IMR-90 (cell line): ENCODE results near the gene MGLL. TPM values are rescaled to one million over a fixed set of nuclear protein-coding genes. Genes with fewer than 3 reads are reported as not detected.

Experiments used
- ATAC-seq: fragments of 200-7000 bp; cut with Tn5 transposase; 2 replicates; pipeline ENCODE4 v1.9.1; 2020; ENCODE audit warnings: low read depth, mild to moderate bottlenecking, moderate library complexity
- BruUV-seq: library from RNA; stranded (reverse); fragments of 400-500 nt; replicated peaks from 2 replicates; lab custom pipeline; 2021; lab: Mats Ljungman, UMichigan
- CTCF ChIA-PET: fragments of 300-600 bp; formaldehyde crosslinking; extraction: SDS; loops from one replicate; lab custom pipeline; 2021; ENCODE audit warnings: antibody characterized with exemption; lab: Yijun Ruan, JAX
- POLR2A ChIA-PET: fragments of 300-600 bp; sonication (Branson Sonifier 250); formaldehyde crosslinking; loops from one replicate; lab custom pipeline; 2022; ENCODE audit warnings: antibody characterized with exemption; ENCODE audit not compliant: unreplicated experiment; lab: Charles Lee
- DNase-seq: peaks from one replicate; pipeline ENCODE4 v3.0.0; 2013
- H2AFZ ChIP-seq: replicated peaks from 2 replicates; pipeline ENCODE3; 2013; ENCODE audit warnings: low read length, mild to moderate bottlenecking; ENCODE audit not compliant: poor library complexity
- H2AK5ac ChIP-seq: 2 replicates; pipeline ENCODE4 v1.6.1; 2013; ENCODE audit warnings: low read depth, low read length, inconsistent platforms
- H2AK9ac ChIP-seq: replicated peaks from 2 replicates; pipeline ENCODE3; 2013; ENCODE audit warnings: mild to moderate bottlenecking, low read depth, low read length, moderate library complexity; ENCODE audit not compliant: poor library complexity
- H2BK120ac ChIP-seq: 2 replicates; pipeline ENCODE4 v1.6.1; 2013; ENCODE audit warnings: low read depth, low read length, inconsistent platforms
- H2BK15ac ChIP-seq: 3 replicates; pipeline ENCODE4 v1.6.1; 2013; ENCODE audit warnings: low read depth, low read length, inconsistent platforms
- H2BK20ac ChIP-seq: 2 replicates; pipeline ENCODE4 v1.6.1; 2013; ENCODE audit warnings: low read depth, mild to moderate bottlenecking, inconsistent platforms, low read length, moderate library complexity
- H2BK5ac ChIP-seq: 2 replicates; pipeline ENCODE4 v1.6.1; 2013; ENCODE audit warnings: mild to moderate bottlenecking, low read depth, low read length, inconsistent platforms; ENCODE audit not compliant: poor library complexity, severe bottlenecking
- H3K14ac ChIP-seq: replicated peaks from 2 replicates; pipeline ENCODE4 v1.6.1; 2013; ENCODE audit warnings: low read depth, low read length, inconsistent platforms
- H3K18ac ChIP-seq: 2 replicates; pipeline ENCODE4 v1.6.1; 2013; ENCODE audit warnings: low read depth, low read length, control low read depth
- H3K23ac ChIP-seq: 2 replicates; pipeline ENCODE4 v1.6.1; 2013; ENCODE audit warnings: low read depth, low read length, inconsistent platforms
- H3K27ac ChIP-seq: 2 replicates; pipeline ENCODE4 v1.5.1; 2013; ENCODE audit warnings: mild to moderate bottlenecking, control low read depth, low read length; ENCODE audit not compliant: insufficient read depth
- H3K27me3 ChIP-seq: 2 replicates; pipeline ENCODE4 v1.6.1; 2013; ENCODE audit warnings: low read length; ENCODE audit not compliant: control insufficient read depth, insufficient read depth
- H3K36me3 ChIP-seq: 2 replicates; pipeline ENCODE4 v1.6.1; 2013; ENCODE audit warnings: low read length, mixed read lengths; ENCODE audit not compliant: control insufficient read depth, insufficient read depth
- H3K4ac ChIP-seq: 2 replicates; pipeline ENCODE4 v1.6.1; 2013; ENCODE audit warnings: low read depth, low read length, inconsistent platforms
- H3K4me1 ChIP-seq: 2 replicates; pipeline ENCODE4 v1.6.1; 2013; ENCODE audit warnings: low read length, mixed read lengths; ENCODE audit not compliant: control insufficient read depth, insufficient read depth
- H3K4me2 ChIP-seq: 2 replicates; pipeline ENCODE4 v1.6.1; 2013; ENCODE audit warnings: low read depth, mild to moderate bottlenecking, control low read depth, low read length, moderate library complexity
- H3K4me3 ChIP-seq: 2 replicates; pipeline ENCODE4 v1.5.1; 2013; ENCODE audit warnings: low read depth, mild to moderate bottlenecking, control low read depth, low read length, moderate library complexity; ENCODE audit not compliant: insufficient read depth
- H3K56ac ChIP-seq: 2 replicates; pipeline ENCODE4 v1.6.1; 2013; ENCODE audit warnings: low read length, inconsistent platforms; ENCODE audit not compliant: insufficient read depth; ENCODE audit errors: extremely low read depth
- H3K79me1 ChIP-seq, 2 experiments: 2 replicates each; pipeline ENCODE4 v1.6.1; 2013; ENCODE audit warnings: low read length in 2 of 2, inconsistent platforms in 1 of 2, low read depth in 1 of 2
- H3K9ac ChIP-seq: 2 replicates; pipeline ENCODE4 v1.6.1; 2013; ENCODE audit warnings: low read depth, low read length, control low read depth
- H3K9me1 ChIP-seq: 2 replicates; pipeline ENCODE4 v1.6.1; 2013; ENCODE audit warnings: low read length, inconsistent platforms; ENCODE audit not compliant: insufficient read depth
- H3K9me3 ChIP-seq: 2 replicates; pipeline ENCODE4 v1.6.1; 2013; ENCODE audit warnings: low read length; ENCODE audit not compliant: control insufficient read depth, insufficient read depth
- H4K20me1 ChIP-seq: 2 replicates; pipeline ENCODE4 v1.6.1; 2013; ENCODE audit warnings: low read length, inconsistent platforms; ENCODE audit not compliant: insufficient read depth
- H4K5ac ChIP-seq: 2 replicates; pipeline ENCODE4 v1.6.1; 2013; ENCODE audit warnings: mild to moderate bottlenecking, low read depth, low read length, control low read depth
- H4K8ac ChIP-seq, 2 experiments: 2 replicates each; pipeline ENCODE4 v1.6.1; 2013; ENCODE audit warnings: low read depth in 2 of 2, low read length in 2 of 2, control low read depth in 1 of 2, inconsistent platforms in 1 of 2
- H4K91ac ChIP-seq: 2 replicates; pipeline ENCODE4 v1.6.1; 2013; ENCODE audit warnings: low read depth, low read length, inconsistent platforms; ENCODE audit not compliant: insufficient read depth
- MAZ ChIP-seq: IDR thresholded peaks from 2 replicates; pipeline ENCODE4 v1.6.1; 2012; ENCODE audit warnings: low read depth, mild to moderate bottlenecking, low read length, improper control_type of control experiment, moderate library complexity, borderline replicate concordance
- SMC3 ChIP-seq: fragments of 150-350 bp; IDR thresholded peaks from 2 replicates; pipeline ENCODE4 v1.6.1; 2016; ENCODE audit warnings: low read depth, mild to moderate bottlenecking, antibody characterized with exemption, low read length, moderate library complexity
- WGBS, 2 experiments: methylation state at CpG; one replicate each; pipeline versions ENCODE4 v1.1.5 to v1.1.7; 2013; ENCODE audit warnings: missing lambda C conversion rate in 2 of 2; ENCODE audit not compliant: insufficient read length in 1 of 2; ENCODE audit errors: extremely low coverage in 2 of 2; 5-methylcytosine and 5-hydroxymethylcytosine counted together
- dilution Hi-C: fragments of 300-500 bp; cut with HindIII; formaldehyde crosslinking; loops from one replicate; pipeline ENCODE4 v1.14.3; 2018; ENCODE audit warnings: low sequenced_read_pairs; ENCODE audit not compliant: unreplicated experiment
- in situ Hi-C: fragments of 300-500 bp; cut with MboI; formaldehyde crosslinking; loops from 3 replicates; pipeline ENCODE4 v1.14.3; 2019; ENCODE audit warnings: low sequenced_read_pairs, inconsistent platforms, mixed read lengths
- intact Hi-C: fragments of 100-400 bp; cut with micrococcal nuclease; formaldehyde crosslinking; loops from 2 replicates; pipeline ENCODE4 v1.10.0; 2022
- polyA plus RNA-seq, 3 experiments: library from polyadenylated mRNA; depleted of rRNA; stranded (reverse); fragments of >200 nt; gene quantifications; 2 replicates each; pipeline ENCODE4 v1.2.3, GENCODE V29; 2012; ENCODE audit warnings: low replicate concordance in 1 of 3
- total RNA-seq: library from RNA; depleted of rRNA; stranded (reverse); fragments of >200 nt; gene quantifications from 2 replicates; pipeline ENCODE4 v1.2.3, GENCODE V29; 2012

The MGLL gene
- total and polyA plus RNA-seq, 2 of the 4 experiments (the other 2 are of a cell fraction) = 23.7 to 60.6 TPM

DNA sequence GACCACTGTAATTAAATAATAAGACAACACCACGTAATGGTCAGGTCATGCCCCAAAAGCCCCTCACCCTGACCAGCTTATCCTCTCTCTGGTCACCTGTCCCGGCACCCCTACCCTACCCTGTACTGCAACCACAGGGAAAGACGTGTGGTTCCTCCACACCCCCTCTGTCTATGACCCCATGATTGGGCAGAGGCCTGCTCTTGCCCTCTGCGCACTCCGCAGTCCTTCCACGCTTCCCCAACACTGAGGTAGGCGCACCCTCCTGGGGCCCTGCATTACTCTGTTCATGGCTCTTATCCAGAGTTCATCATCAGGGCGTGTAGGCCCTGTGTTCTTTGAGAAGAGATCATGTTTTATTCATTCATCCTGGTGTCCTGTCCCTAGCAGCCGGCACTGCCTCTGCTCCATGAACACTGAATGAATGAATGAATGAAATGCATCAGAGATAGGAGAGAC, 33.8 kb downstream of the MGLL start:
- ATAC-seq (no peak), DNase-seq (no peak)
- Histone ChIP-seq H4K5ac (no peak overlapping the region), H4K91ac (peak overlapping the region; percentile 23), H2BK15ac (peak overlapping the region; percentile 32; the same call in 1 of the 3 replicates), H3K9me1 (peaks cover 39% of the 10 kb centered on the region), H3K4me3 (no peak overlapping the region), H3K14ac (peak overlapping the region; percentile 73), H3K79me1 (peaks cover 37 to 90% of the 10 kb centered on the region in 2 experiments), H2BK20ac (no peak overlapping the region), H3K18ac (no peak overlapping the region), H2AFZ (no peak overlapping the region), H2BK5ac (peak overlapping the region; percentile 7), H3K9me3 (no peaks in the 10 kb centered on the region), H4K8ac (peak overlapping the region in 1 of 2 experiments; percentile 27; a peak in 1 of 4 replicates), H3K9ac (no peak overlapping the region), H3K4me2 (no peak overlapping the region), H3K56ac (no peak overlapping the region), H2AK9ac (no peak overlapping the region), H2AK5ac (peak overlapping the region; percentile 66), H2BK120ac (peak overlapping the region; percentile 37; the same call in 1 of the 2 replicates), H3K23ac (no peak overlapping the region; the same call in 1 of the 2 replicates), H3K4me1 (peaks cover 44% of the 10 kb centered on the region), H3K4ac (peak overlapping the region; percentile 69; the same call in 1 of the 2 replicates), H3K27ac (no peak overlapping the region), H3K36me3 (peaks cover 3% of the 10 kb centered on the region; the same call in 1 of the 2 replicates), H4K20me1 (no peaks in the 10 kb centered on the region), H3K27me3 (no peaks in the 10 kb centered on the region)
- no TSS peak for BruUV-seq
- TF ChIP-seq SMC3 (no peak), MAZ (no peak)
- dilution Hi-C loops = no loop called here
- in situ Hi-C loops = no loop called here
- ChIA-PET POLR2A (no interaction called here), CTCF (interaction anchor here (0.6 kb wide), 1 partner anchor 199 kb away, joined by 3 read pairs; no protein-coding TSS in a partner anchor)
- 94% methylated on average over 5 of the region's 9 CpGs; no CpG with 5 or more reads in 1 of the 2 experiments for WGBS, 2 experiments
- intact Hi-C loops = no loop called here
